Ovary (tissue), 3 donors: Measurements from ENCODE around the gene FOXP1.

Source experiments
- EP300 ChIP-seq: sonication (generic); formaldehyde crosslinking; IDR thresholded peaks from one replicate; pipeline ENCODE4 v1.6.1; 2017; ENCODE audit warnings: antibody characterized with exemption
- POLR2A ChIP-seq: fragments of 450-650 bp; IDR thresholded peaks from one replicate; pipeline ENCODE4 v1.6.1; 2017; ENCODE audit warnings: antibody characterized with exemption, mild to moderate bottlenecking, moderate library complexity
- TF ChIP-seq, protein P1 (sequence below), 3 donors: fragments of 450-650 bp in 2 of 3; fragments of 200-600 bp in 1 of 3; IDR thresholded peaks; one replicate each; pipeline versions ENCODE4 v1.5.1 to v1.8.0; 2016 to 2022; ENCODE audit warnings: antibody characterized with exemption in 3 of 3, mild to moderate bottlenecking in 1 of 3
- donor health status: DM: no; HTN: no; CAD: no.

DNA sequence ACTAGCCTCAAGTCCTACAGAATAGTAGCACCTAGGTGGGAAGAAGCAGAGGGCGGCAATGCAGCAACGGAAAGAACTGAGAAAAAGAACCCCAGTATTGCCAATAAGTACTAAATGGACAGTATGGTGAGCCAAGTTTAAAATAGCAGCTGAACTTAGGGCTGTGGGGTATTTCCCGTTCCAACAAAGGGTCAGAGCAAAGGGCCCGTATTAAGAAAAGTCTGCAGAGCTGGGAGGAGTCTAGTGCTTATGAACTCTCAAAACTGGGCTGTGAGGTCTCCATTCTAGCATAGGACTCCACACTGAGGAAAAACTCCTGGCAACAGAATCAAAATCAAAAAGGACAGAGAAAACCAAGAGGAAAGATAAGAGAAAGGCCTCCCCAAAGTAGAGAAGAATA lies 250.7 kb downstream of the FOXP1 start:
- TF ChIP-seq, protein P1, sequence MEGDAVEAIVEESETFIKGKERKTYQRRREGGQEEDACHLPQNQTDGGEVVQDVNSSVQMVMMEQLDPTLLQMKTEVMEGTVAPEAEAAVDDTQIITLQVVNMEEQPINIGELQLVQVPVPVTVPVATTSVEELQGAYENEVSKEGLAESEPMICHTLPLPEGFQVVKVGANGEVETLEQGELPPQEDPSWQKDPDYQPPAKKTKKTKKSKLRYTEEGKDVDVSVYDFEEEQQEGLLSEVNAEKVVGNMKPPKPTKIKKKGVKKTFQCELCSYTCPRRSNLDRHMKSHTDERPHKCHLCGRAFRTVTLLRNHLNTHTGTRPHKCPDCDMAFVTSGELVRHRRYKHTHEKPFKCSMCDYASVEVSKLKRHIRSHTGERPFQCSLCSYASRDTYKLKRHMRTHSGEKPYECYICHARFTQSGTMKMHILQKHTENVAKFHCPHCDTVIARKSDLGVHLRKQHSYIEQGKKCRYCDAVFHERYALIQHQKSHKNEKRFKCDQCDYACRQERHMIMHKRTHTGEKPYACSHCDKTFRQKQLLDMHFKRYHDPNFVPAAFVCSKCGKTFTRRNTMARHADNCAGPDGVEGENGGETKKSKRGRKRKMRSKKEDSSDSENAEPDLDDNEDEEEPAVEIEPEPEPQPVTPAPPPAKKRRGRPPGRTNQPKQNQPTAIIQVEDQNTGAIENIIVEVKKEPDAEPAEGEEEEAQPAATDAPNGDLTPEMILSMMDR (IDR thresholded peaks at IDR 0.05) = no peak
- TF ChIP-seq POLR2A = no peak
- TF ChIP-seq EP300 = no peak
